Measurements from ENCODE around the gene ZBTB32. TPM values are rescaled to one million over a fixed set of nuclear protein-coding genes. Genes with fewer than 3 reads are reported as not detected.

ZBTB32 gene
- total RNA-seq, 1 experiment from 2014 or later: 0.13 TPM

- Histone ChIP-seq H4K20me1 (ENCODE audit: control insufficient read depth, insufficient read depth, insufficient read length) (no peaks in the 10 kb centered on the region), H4K5ac (ENCODE audit: insufficient read length, low read depth, low read length) (no peak overlapping the region), H3K4me2 (ENCODE audit: insufficient read depth, insufficient read length, low read length) (no peak overlapping the region), H3T11ph (ENCODE audit: low read length) (no peak overlapping the region), H3K4ac (ENCODE audit: low read depth, low read length) (no peak overlapping the region), H3K9me3 (ENCODE audit: control insufficient read depth, low read depth, low read length) (no peaks in the 10 kb centered on the region), H2BK20ac (ENCODE audit: low read depth, low read length, poor library complexity, severe bottlenecking) (no peak overlapping the region), H3K14ac (ENCODE audit: insufficient read depth, low read length) (no peak overlapping the region), H3K18ac (ENCODE audit: insufficient read length, low read depth, low read length) (no peak overlapping the region), H3K23me2 (ENCODE audit: insufficient read length, low read depth, low read length, poor library complexity, severe bottlenecking) (no peaks in the 10 kb centered on the region), H2BK120ac (ENCODE audit: low read depth, low read length, poor library complexity, severe bottlenecking) (no peak overlapping the region), H3K27me3 (ENCODE audit: insufficient read depth, low read length) (no peaks in the 10 kb centered on the region), H3K4me1 (ENCODE audit: insufficient read depth, low read length) (no peaks in the 10 kb centered on the region), H3K79me2 (ENCODE audit: insufficient read depth, low read length) (no peaks in the 10 kb centered on the region), H2BK5ac (ENCODE audit: insufficient read length, low read length) (no peak overlapping the region), H4K8ac (replicated peaks; ENCODE audit: insufficient read length, low read depth, low read length) (no peak overlapping the region), H3K27ac (ENCODE audit: insufficient read length, low read depth, low read length) (no peak overlapping the region), H2AFZ (ENCODE audit: low read length) (no peak overlapping the region), H3K9ac (ENCODE audit: extremely low read depth, insufficient read length, low read length) (no peak overlapping the region), H3K56ac (ENCODE audit: insufficient read length, low read depth, low read length) (no peak overlapping the region), H3K79me1 (ENCODE audit: insufficient read depth, low read depth, low read length, poor library complexity, severe bottlenecking) (no peaks in the 10 kb centered on the region), H2AK5ac (ENCODE audit: insufficient read length, low read length) (no peak overlapping the region), H2BK15ac (ENCODE audit: low read depth, low read length) (no peak overlapping the region), H4K91ac (ENCODE audit: insufficient read length, low read depth, low read length) (no peak overlapping the region), H2BK12ac (ENCODE audit: insufficient read length, low read depth, low read length) (no peak overlapping the region), H3K23ac (ENCODE audit: insufficient read length, low read depth, low read length) (no peak overlapping the region)
- H3K27ac Mint-ChIP-seq: no peak overlapping the region
- H3K36me3 Mint-ChIP-seq (ENCODE audit: insufficient read depth in 1 of 3, low read depth in 3 of 3): peaks cover 62 to 92% (median 89%) of the 10 kb centered on the region in 3 experiments
- WGBS (ENCODE audit: extremely low coverage, insufficient read length, low lambda C conversion rate): no CpG with 5 or more reads among the region's 23 CpGs
- no peak overlapping the region for H3K4me3 Mint-ChIP-seq
- no peaks in the 10 kb centered on the region for H3K4me1 Mint-ChIP-seq
- TF ChIP-seq CTCF (conservative IDR thresholded peaks at IDR 0.05): no peak
- H3K9me3 Mint-ChIP-seq: no peaks in the 10 kb centered on the region
- no peak for DNase-seq
- H3K27me3 Mint-ChIP-seq (ENCODE audit: low read depth): no peaks in the 10 kb centered on the region; the same call in 1 of the 2 replicates
Observed at GRCh38 chr19:35725216-35725861, 21.0 kb downstream of the ZBTB32 start.

Data from H9 (cell line).